ENCODE results near the gene PKP4.

PKP4 gene

GRCh38 chr2:158644139-158644538 lies 187.4 kb downstream of the PKP4 start:
- Histone ChIP-seq H3K4me1 (ENCODE audit: control insufficient read depth, insufficient read depth, low read length) (no peaks in the 10 kb centered on the region), H3K36me3 (ENCODE audit: insufficient read depth, low read length) (peaks cover 8% of the 10 kb centered on the region), H3K4me2 (ENCODE audit: low read length) (no peak overlapping the region), H3K9me3 (replicated peaks; ENCODE audit: low read length) (no peaks in the 10 kb centered on the region), H3K4me3 (ENCODE audit: low read length) (no peak overlapping the region), H3K27me3 (ENCODE audit: control insufficient read depth, insufficient read depth, low read length) (no peaks in the 10 kb centered on the region), H3K9ac (ENCODE audit: low read depth, low read length) (no peak overlapping the region)

- Histone ChIP-seq H3K9me3 (replicated peaks; ENCODE audit: low read length) (no peaks in the 10 kb centered on the region), H3K9ac (ENCODE audit: low read depth, low read length) (no peak overlapping the region), H3K4me3 (ENCODE audit: low read length) (no peak overlapping the region), H3K27me3 (ENCODE audit: control insufficient read depth, insufficient read depth, low read length) (no peaks in the 10 kb centered on the region), H3K4me2 (ENCODE audit: low read length) (no peak overlapping the region), H3K4me1 (ENCODE audit: control insufficient read depth, insufficient read depth, low read length) (no peaks in the 10 kb centered on the region), H3K36me3 (ENCODE audit: insufficient read depth, low read length) (peaks cover 8% of the 10 kb centered on the region)
Measured at GRCh38 chr2:158645299-158645698, 188.5 kb downstream of the PKP4 start.

- Histone ChIP-seq H3K27me3 (ENCODE audit: control insufficient read depth, insufficient read depth, low read length) (no peaks in the 10 kb centered on the region), H3K4me1 (ENCODE audit: control insufficient read depth, insufficient read depth, low read length) (no peaks in the 10 kb centered on the region)
Measured at GRCh38 chr2:158647436-158648231, 190.9 kb downstream of the PKP4 start.

GRCh38 chr2:158649846-158650245 lies 193.1 kb downstream of the PKP4 start:
- Histone ChIP-seq H3K9ac (ENCODE audit: low read depth, low read length) (no peak overlapping the region), H3K4me3 (ENCODE audit: low read length) (no peak overlapping the region), H3K36me3 (ENCODE audit: insufficient read depth, low read length) (peaks cover 7% of the 10 kb centered on the region), H3K27me3 (ENCODE audit: control insufficient read depth, insufficient read depth, low read length) (no peaks in the 10 kb centered on the region), H3K4me1 (ENCODE audit: control insufficient read depth, insufficient read depth, low read length) (no peaks in the 10 kb centered on the region), H3K4me2 (ENCODE audit: low read length) (no peak overlapping the region), H3K9me3 (replicated peaks; ENCODE audit: low read length) (no peaks in the 10 kb centered on the region)

More at GRCh38 chr2:158647436-158648231, 190.9 kb downstream of the PKP4 start:
- Histone ChIP-seq H3K9me3 (replicated peaks; ENCODE audit: low read length) (no peaks in the 10 kb centered on the region), H3K9ac (ENCODE audit: low read depth, low read length) (no peak overlapping the region), H3K4me2 (ENCODE audit: low read length) (no peak overlapping the region), H3K4me3 (ENCODE audit: low read length) (no peak overlapping the region), H3K36me3 (ENCODE audit: insufficient read depth, low read length) (peaks cover 11% of the 10 kb centered on the region)

GRCh38 chr2:158650646-158651357 lies 194.1 kb downstream of the PKP4 start:
- peaks cover 7% of the 10 kb centered on the region for H3K36me3 ChIP-seq (ENCODE audit: insufficient read depth, low read length)
- no peak overlapping the region for H3K9ac ChIP-seq (ENCODE audit: low read depth, low read length)
- no peaks in the 10 kb centered on the region for H3K27me3 ChIP-seq (ENCODE audit: control insufficient read depth, insufficient read depth, low read length)
- no peaks in the 10 kb centered on the region for H3K9me3 ChIP-seq (replicated peaks; ENCODE audit: low read length)
- no peak overlapping the region for H3K4me3 ChIP-seq (ENCODE audit: low read length)
- H3K4me2 ChIP-seq (ENCODE audit: low read length), result no peak overlapping the region
- no peaks in the 10 kb centered on the region for H3K4me1 ChIP-seq (ENCODE audit: control insufficient read depth, insufficient read depth, low read length)

GRCh38 chr2:158651358-158652057 lies 194.8 kb downstream of the PKP4 start:
- Histone ChIP-seq H3K9ac (ENCODE audit: low read depth, low read length) (no peak overlapping the region), H3K36me3 (ENCODE audit: insufficient read depth, low read length) (peaks cover 7% of the 10 kb centered on the region), H3K4me2 (ENCODE audit: low read length) (no peak overlapping the region), H3K4me3 (ENCODE audit: low read length) (no peak overlapping the region), H3K9me3 (replicated peaks; ENCODE audit: low read length) (no peaks in the 10 kb centered on the region), H3K4me1 (ENCODE audit: control insufficient read depth, insufficient read depth, low read length) (no peaks in the 10 kb centered on the region), H3K27me3 (ENCODE audit: control insufficient read depth, insufficient read depth, low read length) (no peaks in the 10 kb centered on the region)

- Histone ChIP-seq H3K4me2 (ENCODE audit: low read length) (no peak overlapping the region), H3K9me3 (replicated peaks; ENCODE audit: low read length) (no peaks in the 10 kb centered on the region), H3K27me3 (ENCODE audit: control insufficient read depth, insufficient read depth, low read length) (no peaks in the 10 kb centered on the region), H3K36me3 (ENCODE audit: insufficient read depth, low read length) (peaks cover 12% of the 10 kb centered on the region), H3K4me3 (ENCODE audit: low read length) (no peak overlapping the region), H3K9ac (ENCODE audit: low read depth, low read length) (no peak overlapping the region), H3K4me1 (ENCODE audit: control insufficient read depth, insufficient read depth, low read length) (no peaks in the 10 kb centered on the region)
Measured at GRCh38 chr2:158655628-158656027, 198.9 kb downstream of the PKP4 start.

GRCh38 chr2:158656492-158657229 lies 199.9 kb downstream of the PKP4 start:
- Histone ChIP-seq H3K36me3 (ENCODE audit: insufficient read depth, low read length) (peaks cover 8% of the 10 kb centered on the region), H3K4me3 (ENCODE audit: low read length) (no peak overlapping the region), H3K9ac (ENCODE audit: low read depth, low read length) (no peak overlapping the region), H3K4me1 (ENCODE audit: control insufficient read depth, insufficient read depth, low read length) (no peaks in the 10 kb centered on the region), H3K9me3 (replicated peaks; ENCODE audit: low read length) (no peaks in the 10 kb centered on the region), H3K4me2 (ENCODE audit: low read length) (no peak overlapping the region), H3K27me3 (ENCODE audit: control insufficient read depth, insufficient read depth, low read length) (no peaks in the 10 kb centered on the region)

- Histone ChIP-seq H3K9ac (ENCODE audit: low read depth, low read length) (no peak overlapping the region), H3K4me2 (ENCODE audit: low read length) (no peak overlapping the region), H3K27me3 (ENCODE audit: control insufficient read depth, insufficient read depth, low read length) (no peaks in the 10 kb centered on the region), H3K9me3 (replicated peaks; ENCODE audit: low read length) (no peaks in the 10 kb centered on the region), H3K4me3 (ENCODE audit: low read length) (no peak overlapping the region), H3K36me3 (ENCODE audit: insufficient read depth, low read length) (peaks cover 8% of the 10 kb centered on the region), H3K4me1 (ENCODE audit: control insufficient read depth, insufficient read depth, low read length) (no peaks in the 10 kb centered on the region)
Measured at GRCh38 chr2:158658396-158658795, 201.6 kb downstream of the PKP4 start.

GRCh38 chr2:158659483-158659882 lies 202.7 kb downstream of the PKP4 start:
- no peak overlapping the region for H3K4me3 ChIP-seq (ENCODE audit: low read length)
- no peak overlapping the region for H3K4me2 ChIP-seq (ENCODE audit: low read length)
- no peaks in the 10 kb centered on the region for H3K4me1 ChIP-seq (ENCODE audit: control insufficient read depth, insufficient read depth, low read length)
- H3K36me3 ChIP-seq (ENCODE audit: insufficient read depth, low read length), result peaks cover 19% of the 10 kb centered on the region
- no peaks in the 10 kb centered on the region for H3K27me3 ChIP-seq (ENCODE audit: control insufficient read depth, insufficient read depth, low read length)
- no peaks in the 10 kb centered on the region for H3K9me3 ChIP-seq (replicated peaks; ENCODE audit: low read length)
- H3K9ac ChIP-seq (ENCODE audit: low read depth, low read length), result no peak overlapping the region

GRCh38 chr2:158661231-158661630 lies 204.5 kb downstream of the PKP4 start:
- H3K9me3 ChIP-seq (replicated peaks; ENCODE audit: low read length), result no peaks in the 10 kb centered on the region
- H3K27me3 ChIP-seq (ENCODE audit: control insufficient read depth, insufficient read depth, low read length), result no peaks in the 10 kb centered on the region
- H3K4me3 ChIP-seq (ENCODE audit: low read length), result no peak overlapping the region
- no peaks in the 10 kb centered on the region for H3K4me1 ChIP-seq (ENCODE audit: control insufficient read depth, insufficient read depth, low read length)
- H3K9ac ChIP-seq (ENCODE audit: low read depth, low read length), result no peak overlapping the region
- no peak overlapping the region for H3K4me2 ChIP-seq (ENCODE audit: low read length)
- peaks cover 20% of the 10 kb centered on the region for H3K36me3 ChIP-seq (ENCODE audit: insufficient read depth, low read length)
